ENCODE results near the gene KRT36.

Gene KRT36

DNA sequence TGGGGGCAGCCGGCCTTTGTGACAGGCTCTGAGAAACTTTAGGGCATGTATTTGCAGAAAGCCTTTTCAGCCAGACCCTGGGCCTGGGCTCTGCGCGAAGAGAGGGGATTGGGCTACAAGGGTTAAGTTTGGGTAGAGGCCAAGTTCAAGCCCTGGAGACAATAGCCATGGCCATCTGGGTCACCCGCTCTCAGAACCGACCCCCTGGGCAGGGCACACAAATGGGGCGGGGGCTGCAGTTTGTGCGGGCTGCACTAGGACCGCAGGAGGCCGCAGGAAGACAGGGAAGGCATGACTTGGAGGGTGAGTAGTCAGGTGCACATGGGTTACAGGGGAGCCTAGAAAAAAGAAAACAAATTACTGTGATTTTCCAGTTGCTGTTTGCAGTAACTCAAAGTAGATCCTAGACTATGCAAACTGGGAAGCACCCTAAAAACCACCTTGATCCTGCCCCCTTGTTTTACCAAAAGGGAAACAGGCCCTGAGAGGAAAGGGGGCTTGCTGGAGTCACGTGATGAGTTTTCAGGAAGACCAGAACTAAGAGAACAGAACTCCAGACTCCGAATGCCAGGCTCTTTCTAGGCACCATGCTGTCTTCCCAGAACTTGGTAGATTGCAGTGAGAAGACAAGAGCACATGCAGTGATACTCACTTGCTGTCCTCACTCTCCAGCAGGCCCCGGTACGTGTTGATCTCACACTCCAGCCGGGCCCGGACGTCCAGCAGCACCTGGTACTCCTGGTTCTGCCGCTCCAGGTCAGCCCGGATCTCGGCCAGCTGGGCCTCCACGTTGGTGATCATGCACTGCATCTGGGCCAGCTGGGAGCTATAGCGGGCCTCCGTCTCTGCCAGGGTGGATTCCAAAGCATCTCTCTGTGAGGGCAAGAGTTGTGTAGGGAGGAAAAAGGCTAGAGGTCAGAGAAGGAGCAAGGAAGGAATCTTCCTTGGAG is 12.6 kb downstream of the KRT36 start:
- DNase-seq (ENCODE audit: low read depth) = no peak

DNA sequence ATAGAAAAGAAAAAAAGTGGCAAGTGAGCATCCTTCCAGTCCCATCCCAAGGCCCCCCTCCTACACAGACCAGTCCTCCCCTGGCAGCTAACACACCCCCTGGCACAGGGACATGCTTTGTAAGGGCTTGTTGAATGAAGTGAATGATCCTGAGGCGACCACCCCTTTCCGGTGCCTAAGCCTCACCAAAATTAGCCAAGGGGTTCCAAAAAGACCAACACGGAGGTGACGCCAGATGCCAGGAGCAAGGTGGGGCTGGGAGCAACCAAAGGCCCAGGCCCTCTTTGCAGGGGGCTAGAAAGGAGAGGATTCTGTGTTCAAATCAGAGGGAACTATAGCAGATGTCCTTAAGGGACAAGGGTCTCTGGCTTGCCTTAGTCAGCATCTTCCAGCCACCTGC is 14.3 kb downstream of the KRT36 start:
- no peak for DNase-seq (ENCODE audit: low read depth)

DNA sequence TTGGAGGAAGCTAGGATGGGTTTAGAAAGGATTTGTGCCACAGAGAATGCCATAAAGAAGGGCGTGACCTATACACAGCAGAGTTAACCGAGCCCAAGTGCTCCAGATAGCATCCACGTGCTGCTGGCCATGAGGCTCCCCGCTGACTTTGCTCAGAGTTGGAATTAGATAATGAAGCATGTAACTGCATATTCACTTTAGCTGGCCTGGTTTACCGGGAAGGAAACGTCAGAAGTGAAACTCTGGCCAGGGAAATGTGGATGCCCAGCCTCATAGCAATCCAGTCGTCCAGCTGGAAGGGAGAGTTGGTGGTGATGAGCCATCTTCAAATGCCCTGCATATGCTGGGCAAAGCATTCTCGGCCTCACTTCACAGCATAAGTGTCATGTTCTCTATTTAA is 14.8 kb downstream of the KRT36 start:
- no peak for DNase-seq (ENCODE audit: low read depth)

DNA sequence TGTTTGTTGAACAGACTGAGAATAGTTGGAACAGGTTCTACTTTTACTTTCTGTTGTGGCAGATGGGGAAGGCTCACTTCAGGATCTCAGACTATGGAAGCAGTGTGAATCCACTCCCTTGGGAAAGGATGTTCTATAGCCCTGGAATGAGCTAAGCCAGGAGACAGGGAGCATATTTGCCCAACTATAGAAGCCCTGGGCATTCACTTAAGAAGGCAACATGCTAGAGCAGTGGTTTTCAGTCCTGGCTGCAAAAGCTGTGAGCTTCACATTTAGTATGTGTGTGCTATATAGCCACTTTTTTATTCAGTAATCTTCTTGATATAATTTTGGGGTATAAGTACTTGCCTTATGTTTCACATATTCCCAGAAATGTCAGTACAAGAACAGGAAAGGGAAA is 21.4 kb downstream of the KRT36 start:
- DNase-seq (ENCODE audit: low read depth) = no peak

DNA sequence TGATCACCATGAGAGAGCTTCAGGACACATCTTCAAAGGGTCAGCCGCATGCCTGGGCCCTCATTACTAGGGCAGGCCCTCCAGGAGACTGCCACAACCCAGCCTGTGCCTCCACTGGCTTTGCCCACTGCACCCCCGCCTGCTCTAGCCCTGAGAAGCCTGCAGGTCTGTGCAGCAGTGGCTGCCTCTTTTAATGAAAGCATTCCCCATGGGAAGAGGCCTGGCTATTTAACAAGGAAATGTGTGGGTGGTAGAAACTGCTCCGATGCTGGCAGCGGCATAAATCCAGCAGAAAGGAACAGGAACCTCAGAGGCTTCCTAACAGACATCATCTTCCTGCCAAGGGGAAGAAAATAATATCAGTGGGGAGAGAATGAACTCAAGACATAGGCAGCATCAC is 22.1 kb downstream of the KRT36 start:
- no peak for DNase-seq (ENCODE audit: low read depth)

- no peak for DNase-seq (ENCODE audit: low read depth)
Observed at GRCh38 chr17:41466988-41467387, 22.7 kb downstream of the KRT36 start, which contains the start of gene KRT32. TSS of gene KRT32 (minus strand) at chr17:41467386. CDS start at chr17:41467325, 61 bp downstream.

- no peak for DNase-seq (ENCODE audit: low read depth)
Observed at GRCh38 chr17:41464682-41465081, 25.0 kb downstream of the KRT36 start.

- no peak for DNase-seq (ENCODE audit: low read depth)
Observed at GRCh38 chr17:41464173-41464572, 25.5 kb downstream of the KRT36 start.

DNA sequence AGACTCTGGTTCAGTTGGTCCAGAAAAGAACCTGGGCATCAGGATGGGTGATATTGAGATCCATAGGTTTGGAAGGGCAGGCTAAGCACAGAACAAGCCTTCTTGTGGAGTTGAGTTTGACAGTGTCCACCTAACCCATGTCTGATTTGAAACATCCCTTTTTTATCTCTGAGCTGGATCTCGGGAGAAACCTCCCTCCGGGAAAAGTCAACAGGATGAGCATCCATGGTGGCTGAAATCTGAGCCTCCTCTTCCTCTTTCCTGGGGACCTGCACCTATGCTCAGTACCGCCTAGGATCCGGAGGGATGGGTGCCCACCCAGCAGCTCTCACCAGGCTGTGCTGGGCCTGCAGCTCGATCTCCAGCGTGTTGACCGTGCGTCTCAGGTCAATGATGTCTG is 26.0 kb downstream of the KRT36 start:
- no peak for DNase-seq (ENCODE audit: low read depth)

DNA sequence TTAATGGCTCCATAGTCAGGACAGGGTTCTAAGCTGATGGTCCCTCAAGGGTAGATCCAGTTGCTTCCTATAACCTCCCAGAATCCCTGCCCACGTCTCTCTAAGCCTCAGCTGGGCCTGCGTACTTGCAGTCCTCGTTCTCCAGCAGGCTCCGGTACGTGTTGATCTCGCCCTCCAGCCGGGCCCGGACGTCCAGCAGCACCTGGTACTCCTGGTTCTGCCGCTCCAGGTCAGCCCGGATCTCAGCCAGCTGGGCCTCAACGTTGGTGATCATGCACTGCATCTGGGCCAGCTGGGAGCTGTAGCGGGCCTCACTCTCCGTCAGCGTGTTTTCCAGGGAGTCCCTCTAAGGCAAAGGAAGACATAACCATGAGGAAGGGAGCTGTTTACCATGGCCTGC is 27.0 kb downstream of the KRT36 start:
- no peak for DNase-seq (ENCODE audit: low read depth)

- no peak for DNase-seq (ENCODE audit: low read depth)
Observed at GRCh38 chr17:41457676-41458075, 32.0 kb downstream of the KRT36 start.

DNA sequence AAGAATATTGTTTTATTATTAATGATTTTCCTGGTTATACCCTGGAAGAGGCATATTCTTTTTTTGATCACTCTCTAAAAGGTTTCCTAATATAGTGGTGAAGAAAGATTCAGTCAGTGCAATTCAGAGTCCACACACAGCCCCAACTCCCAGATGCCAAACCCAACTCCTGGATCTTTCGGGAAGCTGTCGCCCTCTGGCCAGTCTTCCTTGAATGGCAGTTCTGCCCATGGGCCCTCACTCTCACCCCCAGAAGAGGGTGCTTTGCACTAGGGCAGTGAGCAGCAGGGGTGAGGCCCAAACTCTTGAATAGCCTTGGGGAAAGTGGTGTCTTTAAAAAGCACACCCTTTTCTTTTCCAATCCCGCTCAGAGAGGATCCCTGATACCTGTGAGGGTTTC is 33.5 kb downstream of the KRT36 start:
- DNase-seq (ENCODE audit: low read depth) = no peak

DNA sequence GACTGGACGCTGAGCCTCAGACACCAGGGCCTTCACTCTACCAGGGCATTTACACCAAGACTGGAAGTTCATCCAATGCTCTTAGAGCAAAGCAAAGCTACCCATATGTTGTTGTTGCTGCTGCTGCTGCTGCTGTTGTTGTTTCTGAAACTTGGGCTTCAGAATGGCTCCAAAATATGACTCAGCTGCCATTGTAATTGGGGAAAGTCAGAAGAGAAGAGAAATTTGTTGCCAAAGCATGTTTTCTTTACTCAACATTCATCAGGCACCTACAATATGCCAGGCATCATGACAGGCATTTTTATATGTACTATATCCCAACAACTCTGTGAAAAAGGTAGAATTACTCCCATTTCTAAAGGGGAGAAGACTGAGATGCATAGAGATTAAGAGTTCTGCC is 34.5 kb downstream of the KRT36 start:
- DNase-seq (ENCODE audit: low read depth) = no peak

- DNase-seq (ENCODE audit: low read depth) = no peak
Observed at GRCh38 chr17:41453066-41453465, 36.6 kb downstream of the KRT36 start.

- DNase-seq (ENCODE audit: low read depth) = no peak
Observed at GRCh38 chr17:41452281-41452680, 37.4 kb downstream of the KRT36 start.

- DNase-seq (ENCODE audit: low read depth) = no peak
Observed at GRCh38 chr17:41451154-41451728, 38.5 kb downstream of the KRT36 start.

GRCh38 chr17:41449008-41449407 is 40.7 kb downstream of the KRT36 start:
- no peak for DNase-seq (ENCODE audit: low read depth)

GRCh38 chr17:41448506-41448905 is 41.2 kb downstream of the KRT36 start:
- DNase-seq (ENCODE audit: low read depth) = no peak

DNA sequence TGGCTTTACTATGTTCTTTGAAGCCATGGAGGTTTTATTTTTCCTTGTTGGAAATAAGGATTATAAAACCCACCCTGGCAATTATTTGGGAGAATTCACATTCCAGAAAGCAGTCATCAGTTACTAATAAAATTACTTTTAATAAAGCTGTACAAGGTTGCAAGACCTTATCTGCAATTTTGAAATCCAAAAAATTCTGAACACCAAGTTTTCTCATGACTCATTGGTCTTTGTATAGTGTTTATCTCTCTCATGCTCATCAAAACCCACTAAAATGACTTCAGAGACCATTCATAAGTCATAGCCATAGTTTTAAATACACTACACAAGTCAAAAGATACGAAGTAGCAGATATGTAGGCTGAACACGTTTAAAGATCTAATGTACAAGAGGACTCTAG is 42.9 kb downstream of the KRT36 start:
- no peak for DNase-seq (ENCODE audit: low read depth)

GRCh38 chr17:41444640-41445039 is 45.1 kb downstream of the KRT36 start:
- no peak for DNase-seq (ENCODE audit: low read depth)

DNA sequence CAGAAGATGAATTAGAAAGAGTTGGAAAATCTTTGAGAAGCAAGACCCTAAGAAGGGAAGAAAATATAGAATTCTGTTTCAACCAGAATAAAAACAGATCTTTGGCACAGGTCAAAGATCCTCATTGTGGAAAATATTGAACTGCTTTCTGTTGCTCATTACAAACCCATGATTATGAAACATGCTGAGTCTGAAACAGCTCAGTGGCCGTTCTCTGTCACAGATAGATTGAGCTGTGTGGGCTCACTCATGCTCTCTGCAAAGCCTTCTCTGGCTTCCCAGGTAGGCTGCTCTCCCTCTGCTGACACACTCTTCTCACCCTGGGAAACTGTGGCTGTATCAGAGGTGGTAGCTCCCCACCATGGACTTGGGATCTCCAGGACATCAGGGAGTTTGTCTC is 45.5 kb downstream of the KRT36 start:
- no peak for DNase-seq (ENCODE audit: low read depth)

DNA sequence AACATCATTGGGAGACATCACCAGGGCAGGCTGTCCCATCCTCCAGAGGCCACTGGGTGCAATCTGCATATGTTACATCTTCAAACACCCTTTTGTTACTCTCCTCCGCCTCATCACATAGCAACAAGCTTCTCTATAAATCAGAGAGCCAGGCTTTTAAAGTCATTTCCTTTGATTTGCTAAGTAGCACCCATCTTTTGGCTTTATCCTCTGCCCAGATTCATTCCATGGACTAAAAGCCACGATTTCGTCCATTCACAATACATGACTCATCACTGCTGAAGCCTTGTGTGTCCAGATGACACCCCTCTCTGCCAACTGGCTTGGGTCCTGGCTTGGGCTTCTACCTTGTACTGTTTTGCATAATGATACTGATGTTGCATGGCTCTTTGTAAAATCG is 47.0 kb downstream of the KRT36 start:
- no peak for DNase-seq (ENCODE audit: low read depth)

DNA sequence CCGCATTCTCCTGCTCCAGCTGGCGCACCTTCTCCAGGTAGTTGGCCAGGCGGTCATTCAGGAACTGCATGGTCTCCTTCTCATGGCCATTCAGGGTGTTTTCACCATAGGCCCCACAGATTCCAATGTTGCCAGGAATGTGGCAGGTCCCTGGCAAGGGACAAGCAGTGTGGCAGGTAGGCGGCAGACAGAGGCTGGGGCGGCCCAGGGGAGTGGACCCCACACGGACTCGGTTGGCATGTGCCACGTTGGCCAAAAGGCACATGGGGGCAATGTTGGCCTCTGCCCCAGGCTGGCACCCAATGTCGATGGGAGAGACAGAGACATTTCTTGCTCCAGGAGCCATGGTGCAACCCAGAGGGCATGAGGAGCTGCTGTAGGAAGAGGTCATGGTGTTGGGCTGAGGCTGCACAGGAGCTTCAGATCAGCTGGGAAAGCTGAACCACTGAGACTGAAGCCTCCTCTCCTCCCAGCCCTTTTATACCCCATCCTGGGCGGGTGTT is 49.1 kb downstream of the KRT36 start, which contains the start of gene KRT38:
KRT38 (minus strand) TSS at position 453 of the 503 bp plus-strand sequence; CDS start at position 391, 62 bp downstream.
- no peak for DNase-seq (ENCODE audit: low read depth)
